Inflammatory macrophage treated with lipopolysaccharide for 1 hour (primary cell): ENCODE measurements around the gene JADE2.

Experiments used
- DNase-seq, 2 donors: peaks; one replicate each; pipeline ENCODE4 v3.0.0-alpha.2; 2020 to 2022

Gene JADE2

DNA sequence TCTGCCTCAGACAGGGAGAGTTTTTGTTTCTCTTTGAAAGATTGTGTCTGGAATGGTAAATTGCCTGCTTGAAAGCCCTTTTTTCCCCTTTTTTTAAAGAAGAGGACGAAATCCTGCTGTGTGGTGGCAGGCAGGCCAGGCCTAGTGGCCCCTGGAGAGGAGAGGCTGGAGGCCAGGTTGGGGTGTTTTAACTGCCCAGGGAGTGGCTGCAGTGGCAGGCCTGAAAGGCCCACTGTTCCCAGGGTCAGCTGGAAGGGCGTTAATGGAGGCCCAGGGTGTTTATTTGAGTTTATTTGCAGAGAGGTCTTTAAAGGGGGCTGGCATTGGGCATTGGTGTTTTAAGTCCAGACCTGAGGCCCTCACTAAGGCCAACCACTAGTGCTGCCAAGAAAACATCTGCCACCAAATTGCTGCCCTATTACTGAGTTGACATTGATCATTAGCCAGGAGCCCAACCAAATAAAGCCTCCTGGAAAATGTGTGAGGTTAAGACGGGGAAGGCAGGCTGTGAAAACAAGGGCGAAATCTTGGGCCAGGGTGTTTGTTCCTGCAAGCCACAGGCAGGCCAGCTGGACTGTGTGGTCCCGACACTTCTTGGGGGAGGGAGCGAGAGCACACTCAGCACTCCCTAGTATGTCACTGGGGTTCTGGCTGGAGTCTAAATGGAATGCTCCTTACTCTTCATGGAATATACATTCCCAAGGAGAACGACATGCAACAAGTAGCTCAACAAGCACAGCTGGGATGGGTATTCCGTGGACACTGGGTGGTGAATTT, 5.0 kb downstream of the JADE2 start:
- no peak for DNase-seq

- peak; percentile 25 to 89 for DNase-seq
Observed at GRCh38 chr5:134533115-134533815, 7.8 kb downstream of the JADE2 start.

DNA sequence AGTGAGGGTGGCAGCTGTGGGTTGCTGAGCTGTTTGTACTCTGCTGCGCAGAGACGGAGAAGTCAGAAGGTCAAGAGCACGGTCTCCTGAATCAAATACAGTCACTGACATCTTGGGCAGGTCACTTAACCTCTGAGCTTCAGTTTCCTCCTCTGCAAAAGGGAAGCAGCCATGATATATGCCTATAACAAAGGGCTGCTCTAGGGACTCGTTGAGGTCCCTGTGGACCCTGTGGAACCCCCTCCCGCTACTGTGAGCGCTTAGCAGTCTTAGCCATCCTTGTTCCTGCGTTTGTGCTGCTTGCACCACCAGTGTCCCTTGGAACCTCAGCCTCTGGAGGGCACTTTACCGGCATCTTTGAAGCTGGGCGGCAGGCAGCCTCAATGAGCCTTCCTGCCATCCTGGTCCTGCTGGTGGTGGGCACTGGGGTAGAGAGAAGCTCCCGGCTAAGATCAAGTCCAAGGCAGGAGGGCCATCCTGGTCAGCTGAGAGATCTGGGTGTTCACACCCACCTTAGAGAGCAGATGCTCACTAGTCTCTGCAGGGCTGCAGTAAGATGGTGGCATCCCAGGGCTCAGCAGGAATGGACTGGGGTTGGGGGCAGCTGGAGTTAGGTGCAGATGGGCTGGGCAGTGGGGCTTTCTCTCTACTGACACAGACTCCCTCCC, 8.7 kb downstream of the JADE2 start:
- DNase-seq = no peak

GRCh38 chr5:134534726-134535110, 9.2 kb downstream of the JADE2 start:
- DNase-seq = no peak

DNA sequence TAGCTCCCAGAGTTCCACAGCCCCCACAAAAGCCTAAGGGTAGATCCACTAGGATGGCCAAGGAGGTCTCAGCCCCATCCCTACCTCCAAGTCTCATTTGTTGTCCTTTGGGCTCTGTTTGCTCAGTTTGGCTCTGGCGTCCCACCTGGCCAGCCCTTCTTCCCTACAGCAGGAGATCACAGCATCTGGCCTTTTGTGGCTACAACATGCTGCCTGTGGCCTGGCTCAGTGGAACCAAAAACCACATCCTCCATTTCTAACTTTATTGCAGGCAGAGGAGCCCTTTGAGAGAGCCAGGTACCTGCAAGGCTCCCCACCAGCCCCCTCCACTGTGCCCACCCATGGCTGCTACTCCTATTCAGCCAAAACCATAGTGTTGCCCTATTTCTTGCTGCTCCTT, 11.4 kb downstream of the JADE2 start:
- DNase-seq = no peak

DNA sequence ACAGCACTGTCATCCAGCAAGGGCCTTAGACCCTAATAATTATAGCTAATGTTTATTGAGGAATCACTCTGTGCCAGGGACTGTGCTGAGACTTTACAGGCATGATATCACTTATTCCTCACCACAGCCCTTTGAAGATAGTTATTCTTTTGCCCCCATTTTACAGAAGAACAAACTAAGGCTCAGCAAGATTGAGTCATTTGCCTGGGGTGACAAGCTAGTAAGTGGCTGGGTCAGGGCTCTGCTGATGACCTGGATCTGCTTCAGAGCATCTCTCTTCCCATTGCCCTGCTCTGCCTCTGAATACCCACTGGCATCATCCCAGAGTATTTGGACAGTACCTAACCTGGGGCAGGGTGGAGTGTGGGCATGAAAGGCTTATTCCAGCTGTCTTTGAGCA, 11.8 kb downstream of the JADE2 start:
- no peak for DNase-seq

- DNase-seq = no peak
Observed at GRCh38 chr5:134538296-134538695, 12.8 kb downstream of the JADE2 start.

DNA sequence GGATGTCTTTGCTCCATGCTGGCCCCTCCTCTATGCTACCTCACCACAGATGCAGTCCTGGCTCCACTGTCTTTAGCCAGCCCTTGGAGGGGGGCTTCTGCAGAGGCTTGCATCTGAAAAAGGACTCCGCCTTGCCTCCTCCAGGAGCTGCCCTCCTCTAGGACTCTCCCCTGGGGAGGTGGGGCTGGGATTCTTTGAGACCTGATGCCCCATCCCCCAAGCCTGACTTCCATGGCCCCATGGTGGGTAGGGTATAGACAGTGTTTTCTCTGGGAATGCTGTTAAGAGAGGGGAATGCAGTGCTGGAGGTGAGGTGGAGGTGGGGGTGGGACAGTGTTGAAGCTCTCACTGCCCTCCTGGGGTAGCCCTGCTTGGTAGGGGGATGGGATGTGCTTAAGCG, 14.3 kb downstream of the JADE2 start:
- DNase-seq = no peak

DNA sequence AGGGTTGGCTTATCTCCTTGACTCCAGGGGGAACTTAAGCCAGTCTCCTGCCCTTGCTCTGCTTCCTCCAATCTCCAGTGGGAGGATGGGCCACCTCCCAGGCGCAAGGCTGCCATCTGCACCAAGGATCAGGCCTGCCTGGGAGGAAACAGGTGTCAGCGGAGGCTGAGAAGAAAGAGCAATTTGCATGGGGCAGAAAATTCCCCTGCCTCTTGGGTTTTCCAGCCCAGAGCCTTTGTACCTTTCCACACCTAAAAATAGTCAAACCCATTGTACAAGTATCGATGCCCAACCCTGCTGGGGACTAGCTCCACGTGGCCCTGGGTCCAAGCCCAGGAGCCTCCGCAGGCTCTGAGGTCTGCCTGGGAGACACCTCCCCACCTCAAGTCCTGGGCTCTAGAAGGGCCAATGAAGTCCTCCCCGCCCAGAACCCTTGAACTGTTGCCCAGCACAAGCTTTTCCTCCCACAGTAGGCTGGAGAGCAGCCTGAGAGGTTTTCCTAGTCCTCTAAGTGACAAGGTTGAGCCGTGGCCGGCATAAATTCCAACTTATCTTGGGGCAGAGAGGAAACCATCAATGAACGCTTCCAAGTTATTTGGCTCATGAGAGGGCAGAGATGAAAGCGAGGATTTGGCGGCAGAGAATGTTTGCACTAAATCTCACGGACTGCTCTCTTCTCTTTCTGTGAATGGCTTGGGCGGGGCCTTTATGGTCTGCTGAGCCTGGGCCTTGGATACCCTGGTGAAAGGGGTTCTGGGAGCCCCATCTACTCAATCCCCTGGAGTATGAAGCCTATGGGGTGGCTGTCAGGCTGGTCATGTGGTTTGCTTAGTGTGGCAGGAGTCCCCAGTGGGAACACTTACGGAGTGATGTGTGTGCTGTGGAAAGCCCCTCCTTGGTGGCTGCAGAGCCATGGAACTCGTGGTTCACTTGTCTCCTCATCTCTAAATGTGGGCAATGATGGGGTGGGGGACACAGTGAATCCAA, 15.6 kb downstream of the JADE2 start:
- DNase-seq = no peak

DNA sequence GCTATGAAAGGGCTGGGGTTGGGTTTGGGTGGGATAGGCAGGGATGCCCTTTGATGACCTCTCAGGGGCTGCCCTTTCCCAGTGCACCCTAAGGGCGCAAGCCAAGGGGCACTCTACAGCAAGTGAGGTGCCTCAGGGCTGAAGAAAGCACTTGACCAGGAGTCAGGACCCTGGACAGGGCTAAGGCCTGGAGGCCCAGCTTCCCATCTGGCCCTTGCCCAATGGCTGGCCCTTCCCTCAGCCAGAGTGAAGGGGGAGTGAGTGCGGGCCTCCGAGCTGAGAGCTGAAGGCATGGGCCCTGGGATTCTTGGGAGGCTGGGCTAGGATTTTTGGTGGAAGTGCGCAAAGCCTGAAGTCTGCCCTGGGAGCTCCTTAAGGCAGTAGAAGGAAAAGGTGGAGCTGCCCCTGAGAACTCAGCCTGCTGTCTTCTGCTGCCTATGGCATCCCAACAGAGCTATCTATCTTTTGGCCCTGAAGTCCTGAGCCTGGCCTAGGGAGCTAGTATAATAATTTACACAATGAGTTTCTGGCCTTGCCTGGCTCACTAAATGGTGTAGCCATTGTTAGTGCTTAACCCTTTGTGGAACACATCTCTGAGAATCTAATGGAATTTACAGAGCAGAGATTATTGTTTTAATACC, 16.4 kb downstream of the JADE2 start:
- peak in 1 of 2 donors; percentile 42 for DNase-seq

DNA sequence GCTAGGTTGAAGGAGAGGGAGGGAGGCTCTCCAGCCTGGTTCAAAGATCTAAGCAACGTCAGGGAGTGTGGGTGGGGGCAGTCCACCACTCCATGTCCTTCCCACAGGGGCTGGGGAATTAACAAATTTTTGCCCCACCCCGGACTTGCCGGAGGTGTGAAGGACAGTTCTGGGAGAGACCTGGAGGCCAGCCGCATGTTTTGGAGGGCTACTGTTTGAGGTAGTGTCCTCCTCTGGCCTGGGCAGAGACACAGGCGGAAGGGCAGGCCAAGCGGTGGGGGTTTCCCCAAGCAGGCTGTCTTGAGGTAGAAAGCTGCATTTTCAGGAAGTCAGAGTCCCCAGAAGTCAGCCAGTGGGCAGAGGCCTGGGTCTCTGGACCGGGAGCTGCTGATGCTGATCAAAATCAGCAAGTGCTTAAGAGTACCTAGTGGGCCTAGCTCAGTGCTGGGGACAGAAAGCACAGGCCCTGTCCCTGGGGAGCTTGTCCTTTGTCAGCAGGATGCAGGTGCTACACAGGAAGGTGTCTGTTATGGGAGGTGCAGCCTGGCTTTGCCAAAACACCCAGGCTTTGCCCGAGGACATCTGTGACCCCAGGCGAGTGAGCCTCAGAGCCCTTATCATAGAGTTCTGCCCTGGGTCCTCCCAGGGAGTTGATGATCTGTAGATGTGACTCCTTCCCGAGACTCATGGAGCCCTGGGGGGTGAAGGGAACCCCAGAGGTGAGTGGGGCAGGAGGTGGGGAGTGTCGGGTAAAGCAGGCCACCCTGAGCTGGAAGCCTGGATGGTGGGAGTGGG, 18.5 kb downstream of the JADE2 start:
- peak; percentile 84 to 99 for DNase-seq

DNA sequence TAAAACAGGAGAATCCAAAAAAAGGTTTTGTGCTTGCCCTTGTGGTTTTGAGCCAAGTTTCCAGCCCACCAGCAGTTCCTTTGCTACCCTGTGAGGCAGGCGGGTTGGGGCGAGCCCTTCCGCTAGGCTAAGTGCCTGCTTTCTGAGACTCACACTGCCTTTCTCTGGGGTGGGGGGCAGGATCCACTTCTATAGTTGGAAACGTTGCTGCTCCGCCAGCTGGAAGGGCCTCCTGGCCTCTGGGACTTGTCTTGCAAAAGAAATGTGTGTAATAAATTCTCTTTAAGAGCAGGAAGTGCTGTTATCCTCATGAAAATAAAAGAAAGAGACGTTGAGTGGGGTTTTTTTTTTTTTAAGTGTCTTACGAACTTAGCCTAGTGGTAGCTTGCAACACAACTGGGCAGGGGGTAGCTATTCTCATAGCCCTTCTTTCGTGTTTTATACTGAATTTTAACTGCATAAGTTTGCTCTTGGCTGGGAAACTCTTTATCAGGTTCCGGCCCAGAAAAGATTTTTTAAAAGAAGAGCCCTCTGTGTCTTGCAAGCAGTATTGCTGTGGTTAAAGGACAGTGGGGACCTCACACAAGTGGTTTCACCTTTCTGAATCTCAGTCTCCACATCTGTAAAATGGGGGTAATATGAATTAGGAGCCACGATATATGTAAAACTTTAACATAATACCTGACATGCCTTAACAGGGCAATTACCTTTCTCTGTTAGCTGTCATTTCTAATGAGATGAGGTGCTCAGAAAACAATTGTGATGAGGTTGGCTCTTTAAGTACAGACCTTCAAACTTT, 19.8 kb downstream of the JADE2 start:
- DNase-seq = peak in 1 of 2 donors; percentile 47

- DNase-seq = no peak
Observed at GRCh38 chr5:134547066-134547465, 21.6 kb downstream of the JADE2 start.

GRCh38 chr5:134547579-134547978, 22.1 kb downstream of the JADE2 start:
- no peak for DNase-seq

DNA sequence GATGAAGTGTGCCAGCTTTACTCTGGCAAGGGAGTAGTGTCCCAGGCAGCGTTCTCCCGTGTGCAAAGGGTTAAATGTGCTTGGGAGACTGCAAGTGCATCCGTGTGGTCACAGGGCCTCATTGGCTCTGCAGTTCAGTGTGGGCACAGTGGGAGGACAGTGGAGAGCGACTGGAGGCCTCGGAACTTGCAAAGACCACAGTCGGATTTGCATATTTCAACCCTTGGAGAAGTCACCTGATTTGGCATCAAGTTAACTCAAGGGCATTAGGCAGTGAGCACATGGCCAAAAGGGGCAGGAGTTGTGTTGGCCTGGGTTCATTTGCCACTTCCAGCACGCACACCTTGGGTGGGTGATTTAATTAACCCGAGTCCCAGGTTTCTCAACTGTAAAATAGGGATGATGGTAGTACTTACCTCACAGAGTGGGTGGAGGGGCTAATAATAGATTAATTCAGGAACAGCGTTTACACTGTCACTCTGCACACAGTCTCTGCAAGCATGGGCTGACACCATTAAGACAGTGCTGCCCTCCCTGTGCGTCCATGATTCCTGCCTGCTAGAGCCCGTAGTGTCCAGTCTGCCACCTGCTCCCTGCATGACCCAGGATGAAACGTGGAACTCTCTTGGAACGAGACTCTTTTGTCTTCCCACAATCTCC, 22.7 kb downstream of the JADE2 start:
- DNase-seq = peak in 1 of 2 donors; percentile 43

GRCh38 chr5:134549714-134550113, 24.2 kb downstream of the JADE2 start:
- no peak for DNase-seq

DNA sequence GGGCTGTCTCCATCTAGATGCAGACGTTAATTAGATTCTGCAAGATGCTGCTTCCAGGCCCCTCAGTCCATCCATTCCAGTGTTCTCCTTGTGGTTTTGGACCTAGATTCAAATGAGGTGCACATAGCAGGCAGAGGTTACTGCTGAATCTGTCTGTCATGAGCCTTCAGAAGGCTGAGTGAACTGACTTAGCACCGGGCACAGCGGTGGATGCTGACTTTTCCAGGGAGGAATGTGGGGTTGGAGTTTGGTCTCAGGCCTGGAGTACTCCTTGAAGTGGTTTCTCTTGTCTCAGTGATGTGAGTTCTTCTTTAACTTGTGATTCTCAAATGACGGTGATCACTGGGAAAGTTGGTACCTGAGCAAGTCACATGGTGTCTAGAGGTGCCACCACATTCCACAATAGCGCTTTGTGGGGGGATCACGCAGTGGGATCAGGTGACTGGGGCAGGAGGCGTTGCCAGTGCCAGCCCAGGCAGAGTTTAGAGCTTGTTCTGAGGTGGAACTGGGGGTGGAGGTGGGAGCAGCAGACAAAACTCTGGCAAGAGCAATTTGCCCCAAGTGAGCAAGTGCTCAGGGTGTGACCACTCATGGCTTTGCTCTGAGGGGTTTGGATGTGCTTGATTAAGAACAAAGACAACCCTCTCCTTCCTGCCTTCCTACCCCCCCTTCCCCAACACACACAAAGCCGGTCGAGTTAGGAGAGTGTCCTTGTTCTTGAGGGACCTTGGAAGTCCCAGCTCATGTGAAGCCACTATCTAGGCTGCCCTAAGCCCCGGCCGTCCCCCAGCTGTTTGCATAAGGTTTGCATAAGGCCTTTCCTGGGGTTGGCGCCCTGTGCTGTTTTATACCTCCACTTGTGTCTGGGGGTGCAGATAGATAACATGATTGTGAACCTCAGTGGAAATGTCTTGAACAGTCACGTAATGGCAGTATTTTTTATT, 25.1 kb downstream of the JADE2 start:
- no peak for DNase-seq

GRCh38 chr5:134551901-134552300, 26.4 kb downstream of the JADE2 start:
- DNase-seq = no peak

DNA sequence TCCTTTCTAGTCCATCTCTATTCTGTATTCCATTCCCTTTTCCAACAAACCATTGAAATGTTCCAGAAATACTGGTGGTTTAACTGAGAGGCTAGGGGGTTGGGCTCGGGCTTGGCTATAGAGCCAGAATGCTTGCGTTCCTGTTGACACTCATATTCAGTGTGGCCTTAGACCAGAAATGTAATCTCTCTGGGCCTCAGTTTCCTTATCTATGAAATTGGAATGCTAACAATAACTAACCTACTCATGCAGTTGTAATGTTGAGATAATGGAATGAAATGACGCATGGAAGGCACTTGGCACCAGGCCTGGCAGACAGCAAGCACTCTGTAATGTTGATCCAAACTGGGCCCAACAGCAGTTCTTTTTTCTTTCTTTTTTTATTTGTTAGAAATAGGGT, 26.8 kb downstream of the JADE2 start:
- DNase-seq = no peak
